ENCODE measurements around the gene KLHL4. TPM values are rescaled to one million over a fixed set of nuclear protein-coding genes. Genes with fewer than 3 reads are reported as not detected.

The KLHL4 gene
- total RNA-seq, result 36.6 and 44.6 TPM in 2 replicates

DNA sequence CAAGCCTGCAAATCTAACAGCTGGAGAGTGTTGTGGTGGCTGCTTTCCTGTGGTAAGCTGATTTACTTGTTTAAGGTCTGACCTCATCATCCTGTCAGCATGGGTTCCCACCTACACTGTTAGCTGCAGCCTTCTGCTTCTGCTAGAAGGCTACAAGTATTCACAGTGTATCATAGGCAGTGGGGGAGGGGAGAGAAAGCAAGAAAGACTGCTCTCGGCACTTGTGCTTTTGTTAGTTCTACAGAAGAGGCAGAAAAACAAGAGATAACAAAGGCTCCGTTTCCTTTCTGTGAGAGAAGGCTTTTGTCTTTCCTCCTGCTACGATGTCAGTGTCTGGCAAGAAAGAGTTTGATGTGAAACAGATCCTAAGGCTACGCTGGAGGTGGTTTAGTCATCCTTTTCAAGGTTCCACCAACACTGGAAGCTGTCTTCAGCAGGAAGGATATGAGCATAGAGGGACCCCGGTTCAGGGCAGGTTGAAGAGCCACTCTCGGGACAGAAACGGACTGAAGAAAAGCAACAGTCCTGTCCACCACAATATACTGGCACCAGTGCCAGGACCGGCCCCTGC lies at the start of gene KLHL4:
Gene KLHL4, plus strand, starts transcription at position 232 of the 571 bp plus-strand sequence. Its CDS starts 92 bp downstream, at position 324.

